IMR-90 (cell line): ENCODE data around the gene PTPN4. TPM values are rescaled to one million over a fixed set of nuclear protein-coding genes. Genes with fewer than 3 reads are reported as not detected.

Source experiments
- ATAC-seq: fragments of 200-7000 bp; cut with Tn5 transposase; 2 replicates; pipeline ENCODE4 v1.9.1; 2020; ENCODE audit warnings: low read depth, mild to moderate bottlenecking, moderate library complexity
- BruUV-seq: library from RNA; stranded (reverse); fragments of 400-500 nt; replicated peaks from 2 replicates; lab custom pipeline; 2021; lab: Mats Ljungman, UMichigan
- CTCF ChIA-PET: fragments of 300-600 bp; formaldehyde crosslinking; extraction: SDS; loops from one replicate; lab custom pipeline; 2021; ENCODE audit warnings: antibody characterized with exemption; lab: Yijun Ruan, JAX
- POLR2A ChIA-PET: fragments of 300-600 bp; sonication (Branson Sonifier 250); formaldehyde crosslinking; loops from one replicate; lab custom pipeline; 2022; ENCODE audit warnings: antibody characterized with exemption; ENCODE audit not compliant: unreplicated experiment; lab: Charles Lee
- DNase-seq: peaks from one replicate; pipeline ENCODE4 v3.0.0; 2013
- H2AFZ ChIP-seq: replicated peaks from 2 replicates; pipeline ENCODE3; 2013; ENCODE audit warnings: low read length, mild to moderate bottlenecking; ENCODE audit not compliant: poor library complexity
- H2AK5ac ChIP-seq: 2 replicates; pipeline ENCODE4 v1.6.1; 2013; ENCODE audit warnings: low read depth, low read length, inconsistent platforms
- H2AK9ac ChIP-seq: replicated peaks from 2 replicates; pipeline ENCODE3; 2013; ENCODE audit warnings: mild to moderate bottlenecking, low read depth, low read length, moderate library complexity; ENCODE audit not compliant: poor library complexity
- H2BK120ac ChIP-seq: 2 replicates; pipeline ENCODE4 v1.6.1; 2013; ENCODE audit warnings: low read depth, low read length, inconsistent platforms
- H2BK15ac ChIP-seq: 3 replicates; pipeline ENCODE4 v1.6.1; 2013; ENCODE audit warnings: low read depth, low read length, inconsistent platforms
- H2BK20ac ChIP-seq: 2 replicates; pipeline ENCODE4 v1.6.1; 2013; ENCODE audit warnings: low read depth, mild to moderate bottlenecking, inconsistent platforms, low read length, moderate library complexity
- H2BK5ac ChIP-seq: 2 replicates; pipeline ENCODE4 v1.6.1; 2013; ENCODE audit warnings: mild to moderate bottlenecking, low read depth, low read length, inconsistent platforms; ENCODE audit not compliant: poor library complexity, severe bottlenecking
- H3K14ac ChIP-seq: replicated peaks from 2 replicates; pipeline ENCODE4 v1.6.1; 2013; ENCODE audit warnings: low read depth, low read length, inconsistent platforms
- H3K18ac ChIP-seq: 2 replicates; pipeline ENCODE4 v1.6.1; 2013; ENCODE audit warnings: low read depth, low read length, control low read depth
- H3K23ac ChIP-seq: 2 replicates; pipeline ENCODE4 v1.6.1; 2013; ENCODE audit warnings: low read depth, low read length, inconsistent platforms
- H3K27ac ChIP-seq: 2 replicates; pipeline ENCODE4 v1.5.1; 2013; ENCODE audit warnings: mild to moderate bottlenecking, control low read depth, low read length; ENCODE audit not compliant: insufficient read depth
- H3K27me3 ChIP-seq: 2 replicates; pipeline ENCODE4 v1.6.1; 2013; ENCODE audit warnings: low read length; ENCODE audit not compliant: control insufficient read depth, insufficient read depth
- H3K36me3 ChIP-seq: 2 replicates; pipeline ENCODE4 v1.6.1; 2013; ENCODE audit warnings: low read length, mixed read lengths; ENCODE audit not compliant: control insufficient read depth, insufficient read depth
- H3K4ac ChIP-seq: 2 replicates; pipeline ENCODE4 v1.6.1; 2013; ENCODE audit warnings: low read depth, low read length, inconsistent platforms
- H3K4me1 ChIP-seq: 2 replicates; pipeline ENCODE4 v1.6.1; 2013; ENCODE audit warnings: low read length, mixed read lengths; ENCODE audit not compliant: control insufficient read depth, insufficient read depth
- H3K4me2 ChIP-seq: 2 replicates; pipeline ENCODE4 v1.6.1; 2013; ENCODE audit warnings: low read depth, mild to moderate bottlenecking, control low read depth, low read length, moderate library complexity
- H3K4me3 ChIP-seq: 2 replicates; pipeline ENCODE4 v1.5.1; 2013; ENCODE audit warnings: low read depth, mild to moderate bottlenecking, control low read depth, low read length, moderate library complexity; ENCODE audit not compliant: insufficient read depth
- H3K56ac ChIP-seq: 2 replicates; pipeline ENCODE4 v1.6.1; 2013; ENCODE audit warnings: low read length, inconsistent platforms; ENCODE audit not compliant: insufficient read depth; ENCODE audit errors: extremely low read depth
- H3K79me1 ChIP-seq, 2 experiments: 2 replicates each; pipeline ENCODE4 v1.6.1; 2013; ENCODE audit warnings: low read length in 2 of 2, inconsistent platforms in 1 of 2, low read depth in 1 of 2
- H3K9ac ChIP-seq: 2 replicates; pipeline ENCODE4 v1.6.1; 2013; ENCODE audit warnings: low read depth, low read length, control low read depth
- H3K9me1 ChIP-seq: 2 replicates; pipeline ENCODE4 v1.6.1; 2013; ENCODE audit warnings: low read length, inconsistent platforms; ENCODE audit not compliant: insufficient read depth
- H3K9me3 ChIP-seq: 2 replicates; pipeline ENCODE4 v1.6.1; 2013; ENCODE audit warnings: low read length; ENCODE audit not compliant: control insufficient read depth, insufficient read depth
- H4K20me1 ChIP-seq: 2 replicates; pipeline ENCODE4 v1.6.1; 2013; ENCODE audit warnings: low read length, inconsistent platforms; ENCODE audit not compliant: insufficient read depth
- H4K5ac ChIP-seq: 2 replicates; pipeline ENCODE4 v1.6.1; 2013; ENCODE audit warnings: mild to moderate bottlenecking, low read depth, low read length, control low read depth
- H4K8ac ChIP-seq, 2 experiments: 2 replicates each; pipeline ENCODE4 v1.6.1; 2013; ENCODE audit warnings: low read depth in 2 of 2, low read length in 2 of 2, control low read depth in 1 of 2, inconsistent platforms in 1 of 2
- H4K91ac ChIP-seq: 2 replicates; pipeline ENCODE4 v1.6.1; 2013; ENCODE audit warnings: low read depth, low read length, inconsistent platforms; ENCODE audit not compliant: insufficient read depth
- CTCF ChIP-seq: conservative IDR thresholded peaks from 2 replicates; pipeline ENCODE4 v1.5.1; 2012; ENCODE audit warnings: mild to moderate bottlenecking, low read depth, low read length, improper control_type of control experiment
- NFE2L2 ChIP-seq: fragments of 150-350 bp; IDR thresholded peaks from 2 replicates; pipeline ENCODE4 v1.6.1; 2016; ENCODE audit warnings: low read depth, mild to moderate bottlenecking, low read length
- RAD21 ChIP-seq: IDR thresholded peaks from 2 replicates; pipeline ENCODE4 v1.6.1; 2012; ENCODE audit warnings: low read length, improper control_type of control experiment
- SMC3 ChIP-seq: fragments of 150-350 bp; IDR thresholded peaks from 2 replicates; pipeline ENCODE4 v1.6.1; 2016; ENCODE audit warnings: low read depth, mild to moderate bottlenecking, antibody characterized with exemption, low read length, moderate library complexity
- WGBS, 2 experiments: methylation state at CpG; one replicate each; pipeline versions ENCODE4 v1.1.5 to v1.1.7; 2013; ENCODE audit warnings: missing lambda C conversion rate in 2 of 2; ENCODE audit not compliant: insufficient read length in 1 of 2; ENCODE audit errors: extremely low coverage in 2 of 2; 5-methylcytosine and 5-hydroxymethylcytosine counted together
- dilution Hi-C: fragments of 300-500 bp; cut with HindIII; formaldehyde crosslinking; loops from one replicate; pipeline ENCODE4 v1.14.3; 2018; ENCODE audit warnings: low sequenced_read_pairs; ENCODE audit not compliant: unreplicated experiment
- in situ Hi-C: fragments of 300-500 bp; cut with MboI; formaldehyde crosslinking; loops from 3 replicates; pipeline ENCODE4 v1.14.3; 2019; ENCODE audit warnings: low sequenced_read_pairs, inconsistent platforms, mixed read lengths
- intact Hi-C: fragments of 100-400 bp; cut with micrococcal nuclease; formaldehyde crosslinking; loops from 2 replicates; pipeline ENCODE4 v1.10.0; 2022
- polyA plus RNA-seq, 3 experiments: library from polyadenylated mRNA; depleted of rRNA; stranded (reverse); fragments of >200 nt; gene quantifications; 2 replicates each; pipeline ENCODE4 v1.2.3, GENCODE V29; 2012; ENCODE audit warnings: low replicate concordance in 1 of 3
- total RNA-seq: library from RNA; depleted of rRNA; stranded (reverse); fragments of >200 nt; gene quantifications from 2 replicates; pipeline ENCODE4 v1.2.3, GENCODE V29; 2012

The PTPN4 gene
- total and polyA plus RNA-seq, 2 of the 4 experiments (the other 2 are of a cell fraction), result 2.9 to 19.2 TPM

- peaks cover 5% of the 10 kb centered on the region for H3K4me1 ChIP-seq
- H4K5ac ChIP-seq, result no peak overlapping the region
- no peak overlapping the region for H3K18ac ChIP-seq
- peak; percentile 79 for ATAC-seq
- H2AK9ac ChIP-seq, result no peak overlapping the region
- intact Hi-C loops (loop anchor here (1.0 kb wide), 2 partner anchors 71 to 351 kb away; no protein-coding TSS in a partner anchor), dilution Hi-C loops (no loop called here), in situ Hi-C loops (no loop called here)
- H3K23ac ChIP-seq, result no peak overlapping the region
- ChIA-PET CTCF (interaction anchor here (0.6 to 1.3 kb wide), 9 partner anchors 8 to 127 kb away, joined by 3 to 12 read pairs (median 3); no protein-coding TSS in a partner anchor), POLR2A (no interaction called here)
- H3K27ac ChIP-seq, result no peak overlapping the region
- no peak overlapping the region for H2BK120ac ChIP-seq
- H3K9me3 ChIP-seq, result no peaks in the 10 kb centered on the region
- no peak overlapping the region for H2BK20ac ChIP-seq
- H4K91ac ChIP-seq, result no peak overlapping the region
- no peaks in the 10 kb centered on the region for H3K27me3 ChIP-seq
- peaks cover 6% of the 10 kb centered on the region; the same call in 1 of the 2 replicates for H3K9me1 ChIP-seq
- no peak overlapping the region; the same call in 1 of the 2 replicates for H3K9ac ChIP-seq
- no peak overlapping the region for H2AFZ ChIP-seq
- H3K4ac ChIP-seq, result no peak overlapping the region
- no peak overlapping the region for H2BK5ac ChIP-seq
- H4K20me1 ChIP-seq, result no peaks in the 10 kb centered on the region
- TF ChIP-seq NFE2L2 (no peak), RAD21 (peak; percentile 75), SMC3 (peak; percentile 86), CTCF (peak; percentile 73)
- H3K79me1 ChIP-seq, result peaks cover 3 to 7% of the 10 kb centered on the region in 2 experiments; a peak in 3 of 4 replicates
- H3K4me3 ChIP-seq, result no peak overlapping the region
- WGBS, 2 experiments, result no CpG with 5 or more reads among the region's 7 CpGs
- BruUV-seq, result no TSS peak
- H2AK5ac ChIP-seq, result no peak overlapping the region
- no peak overlapping the region for H3K14ac ChIP-seq
- H4K8ac ChIP-seq, result no peak overlapping the region
- DNase-seq, result peak; percentile 59
- no peak overlapping the region for H3K56ac ChIP-seq
- no peaks in the 10 kb centered on the region for H3K36me3 ChIP-seq
- H3K4me2 ChIP-seq, result no peak overlapping the region
- H2BK15ac ChIP-seq, result no peak overlapping the region
These were observed 64.1 kb downstream of the PTPN4 start for GRCh38 chr2:119823734-119824334.
